Hepatocyte (in vitro differentiated cells): ENCODE results near the gene ZSCAN20.

Experiments
- EZH2 ChIP-seq: fragments of 200-600 bp; sonication (generic); IDR thresholded peaks from 2 replicates; pipeline ENCODE4 v1.6.1; 2016; ENCODE audit warnings: antibody characterized with exemption, mild to moderate bottlenecking, borderline replicate concordance
- EZH2phosphoT487 ChIP-seq: fragments of 200-600 bp; sonication (generic); IDR thresholded peaks from one replicate; pipeline ENCODE4 v1.6.1; 2018; ENCODE audit warnings: antibody characterized with exemption, mild to moderate bottlenecking, low read depth, moderate library complexity; ENCODE audit not compliant: unreplicated experiment, severe bottlenecking
- TF ChIP-seq, protein P1 (sequence below): fragments of 200-600 bp; sonication (generic); IDR thresholded peaks from 2 replicates; pipeline ENCODE4 v1.5.1; 2016; ENCODE audit warnings: antibody characterized with exemption, mild to moderate bottlenecking; ENCODE audit not compliant: poor library complexity

DNA sequence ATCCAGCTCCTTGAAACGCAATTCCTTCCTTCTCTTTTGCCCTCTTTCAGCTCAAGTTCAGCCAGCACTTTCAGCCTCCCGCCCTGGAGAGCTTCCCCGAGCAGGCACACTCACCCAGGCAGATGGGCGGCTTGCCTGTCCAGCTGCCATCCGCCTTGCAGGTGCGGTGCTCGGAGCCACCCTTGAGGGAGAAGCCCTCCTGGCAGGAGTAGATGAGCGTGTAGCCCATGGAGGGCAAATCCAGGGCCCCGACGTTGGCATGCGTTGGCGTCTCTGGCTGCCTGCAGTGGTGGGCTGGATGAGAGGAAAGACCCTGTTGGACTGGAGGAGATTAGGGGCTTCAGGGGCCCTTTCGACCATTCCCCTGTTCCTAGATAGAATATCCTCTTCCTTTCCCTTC is 60.5 kb downstream of the ZSCAN20 start:
- TF ChIP-seq, protein P1, sequence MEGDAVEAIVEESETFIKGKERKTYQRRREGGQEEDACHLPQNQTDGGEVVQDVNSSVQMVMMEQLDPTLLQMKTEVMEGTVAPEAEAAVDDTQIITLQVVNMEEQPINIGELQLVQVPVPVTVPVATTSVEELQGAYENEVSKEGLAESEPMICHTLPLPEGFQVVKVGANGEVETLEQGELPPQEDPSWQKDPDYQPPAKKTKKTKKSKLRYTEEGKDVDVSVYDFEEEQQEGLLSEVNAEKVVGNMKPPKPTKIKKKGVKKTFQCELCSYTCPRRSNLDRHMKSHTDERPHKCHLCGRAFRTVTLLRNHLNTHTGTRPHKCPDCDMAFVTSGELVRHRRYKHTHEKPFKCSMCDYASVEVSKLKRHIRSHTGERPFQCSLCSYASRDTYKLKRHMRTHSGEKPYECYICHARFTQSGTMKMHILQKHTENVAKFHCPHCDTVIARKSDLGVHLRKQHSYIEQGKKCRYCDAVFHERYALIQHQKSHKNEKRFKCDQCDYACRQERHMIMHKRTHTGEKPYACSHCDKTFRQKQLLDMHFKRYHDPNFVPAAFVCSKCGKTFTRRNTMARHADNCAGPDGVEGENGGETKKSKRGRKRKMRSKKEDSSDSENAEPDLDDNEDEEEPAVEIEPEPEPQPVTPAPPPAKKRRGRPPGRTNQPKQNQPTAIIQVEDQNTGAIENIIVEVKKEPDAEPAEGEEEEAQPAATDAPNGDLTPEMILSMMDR = no peak
- TF ChIP-seq EZH2 = no peak
- TF ChIP-seq EZH2phosphoT487 = no peak
